ENCODE results near the gene MOB3B.
A peak's percentile ranks its signal among the peaks of the same experiment; 100 is the strongest.

MOB3B gene

GRCh38 chr9:27548055-27548741 is 18.6 kb upstream of the MOB3B start:
- TF ChIP-seq, protein P1, sequence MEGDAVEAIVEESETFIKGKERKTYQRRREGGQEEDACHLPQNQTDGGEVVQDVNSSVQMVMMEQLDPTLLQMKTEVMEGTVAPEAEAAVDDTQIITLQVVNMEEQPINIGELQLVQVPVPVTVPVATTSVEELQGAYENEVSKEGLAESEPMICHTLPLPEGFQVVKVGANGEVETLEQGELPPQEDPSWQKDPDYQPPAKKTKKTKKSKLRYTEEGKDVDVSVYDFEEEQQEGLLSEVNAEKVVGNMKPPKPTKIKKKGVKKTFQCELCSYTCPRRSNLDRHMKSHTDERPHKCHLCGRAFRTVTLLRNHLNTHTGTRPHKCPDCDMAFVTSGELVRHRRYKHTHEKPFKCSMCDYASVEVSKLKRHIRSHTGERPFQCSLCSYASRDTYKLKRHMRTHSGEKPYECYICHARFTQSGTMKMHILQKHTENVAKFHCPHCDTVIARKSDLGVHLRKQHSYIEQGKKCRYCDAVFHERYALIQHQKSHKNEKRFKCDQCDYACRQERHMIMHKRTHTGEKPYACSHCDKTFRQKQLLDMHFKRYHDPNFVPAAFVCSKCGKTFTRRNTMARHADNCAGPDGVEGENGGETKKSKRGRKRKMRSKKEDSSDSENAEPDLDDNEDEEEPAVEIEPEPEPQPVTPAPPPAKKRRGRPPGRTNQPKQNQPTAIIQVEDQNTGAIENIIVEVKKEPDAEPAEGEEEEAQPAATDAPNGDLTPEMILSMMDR (IDR thresholded peaks at IDR 0.05; ENCODE audit: low read depth, low read length, missing control alignments), result peak; percentile 41
- DNase-seq (ENCODE audit: low read depth), result no peak
- no peak overlapping the region for H3K4me3 ChIP-seq (ENCODE audit: low read depth, low read length)
- in situ Hi-C loops (cut with HindIII; ENCODE audit: low sequenced_read_pairs), result loop anchor here (10.0 kb wide), 1 partner anchor 213 kb away; no protein-coding TSS in a partner anchor

GRCh38 chr9:27545471-27545870 is 15.9 kb upstream of the MOB3B start:
- no peak overlapping the region for H3K4me3 ChIP-seq (ENCODE audit: low read depth, low read length)
- no peak for DNase-seq (ENCODE audit: low read depth)
- TF ChIP-seq, protein P1 (IDR thresholded peaks at IDR 0.05; ENCODE audit: low read depth, low read length, missing control alignments), result no peak
- in situ Hi-C loops (cut with HindIII; ENCODE audit: low sequenced_read_pairs), result loop anchor here (10.0 kb wide), 1 partner anchor 211 kb away; no protein-coding TSS in a partner anchor

DNA sequence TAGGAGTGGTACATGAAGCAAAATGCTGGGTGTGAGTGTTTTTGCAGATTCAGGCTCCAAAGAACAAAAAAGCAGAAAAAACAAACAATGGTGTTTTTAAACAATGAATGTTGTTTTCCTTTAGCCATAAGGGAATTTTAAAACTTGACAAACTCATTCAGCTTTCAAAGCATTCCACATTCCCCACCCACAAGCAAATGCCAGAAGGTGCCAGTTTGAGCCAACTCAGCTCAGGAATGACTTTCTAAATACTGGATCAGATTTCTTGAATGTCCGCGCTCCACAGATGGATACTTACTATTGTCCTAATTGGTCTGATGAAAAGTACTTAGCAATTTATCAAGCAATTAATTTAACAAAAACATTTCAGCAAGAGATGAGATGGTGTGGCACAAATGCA is 12.9 kb upstream of the MOB3B start:
- H3K4me3 ChIP-seq (ENCODE audit: low read depth, low read length), result no peak overlapping the region
- in situ Hi-C loops (cut with HindIII; ENCODE audit: low sequenced_read_pairs), result loop anchor here (10.0 kb wide), 1 partner anchor 208 kb away; no protein-coding TSS in a partner anchor
- no peak for DNase-seq (ENCODE audit: low read depth)
- TF ChIP-seq, protein P1 (IDR thresholded peaks at IDR 0.05; ENCODE audit: low read depth, low read length, missing control alignments), result no peak

DNA sequence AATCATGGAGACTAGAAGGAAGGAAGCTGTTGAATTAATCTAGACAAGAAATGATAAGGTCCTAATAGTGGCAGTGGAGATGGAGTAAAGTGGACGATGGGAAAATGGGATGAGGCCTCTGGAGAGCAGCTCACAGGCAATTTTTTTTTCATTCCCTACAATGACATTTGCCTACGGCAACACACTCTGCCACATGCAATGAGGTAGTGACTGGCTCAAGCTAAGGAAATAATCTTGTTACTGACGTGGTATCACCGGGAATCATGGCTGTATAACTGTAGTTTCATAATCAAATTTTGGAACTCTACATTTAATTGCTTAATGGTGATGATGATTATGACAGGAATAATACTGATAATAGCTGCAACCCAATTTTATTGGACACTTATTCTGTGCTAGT is 12.1 kb upstream of the MOB3B start:
- DNase-seq (ENCODE audit: low read depth), result no peak
- TF ChIP-seq, protein P1 (IDR thresholded peaks at IDR 0.05; ENCODE audit: low read depth, low read length, missing control alignments), result no peak
- in situ Hi-C loops (cut with HindIII; ENCODE audit: low sequenced_read_pairs), result loop anchor here (10.0 kb wide), 1 partner anchor 207 kb away; no protein-coding TSS in a partner anchor
- no peak overlapping the region for H3K4me3 ChIP-seq (ENCODE audit: low read depth, low read length)

DNA sequence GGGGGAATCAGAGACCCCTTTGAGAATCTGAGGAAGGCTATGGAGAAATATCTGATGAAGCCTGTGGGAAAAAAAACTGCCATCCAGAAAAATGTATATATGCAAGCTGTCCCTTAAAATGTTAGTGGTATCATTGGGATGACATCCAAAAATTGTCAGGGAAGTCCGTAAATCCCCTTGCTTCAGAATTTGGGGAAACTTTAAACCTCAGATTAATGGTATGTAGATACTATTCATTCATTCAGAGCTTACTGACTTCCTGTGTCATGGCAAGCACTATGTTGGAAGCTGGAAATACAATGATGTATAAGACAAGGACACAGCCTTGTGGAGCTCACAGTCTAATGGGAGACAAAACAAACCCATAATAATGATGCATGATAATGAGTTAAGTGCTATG is 10.9 kb upstream of the MOB3B start:
- TF ChIP-seq, protein P1 (IDR thresholded peaks at IDR 0.05; ENCODE audit: low read depth, low read length, missing control alignments), result no peak
- in situ Hi-C loops (cut with HindIII; ENCODE audit: low sequenced_read_pairs), result loop anchor here (10.0 kb wide), 1 partner anchor 206 kb away; no protein-coding TSS in a partner anchor
- DNase-seq (ENCODE audit: low read depth), result no peak
- no peak overlapping the region for H3K4me3 ChIP-seq (ENCODE audit: low read depth, low read length)

DNA sequence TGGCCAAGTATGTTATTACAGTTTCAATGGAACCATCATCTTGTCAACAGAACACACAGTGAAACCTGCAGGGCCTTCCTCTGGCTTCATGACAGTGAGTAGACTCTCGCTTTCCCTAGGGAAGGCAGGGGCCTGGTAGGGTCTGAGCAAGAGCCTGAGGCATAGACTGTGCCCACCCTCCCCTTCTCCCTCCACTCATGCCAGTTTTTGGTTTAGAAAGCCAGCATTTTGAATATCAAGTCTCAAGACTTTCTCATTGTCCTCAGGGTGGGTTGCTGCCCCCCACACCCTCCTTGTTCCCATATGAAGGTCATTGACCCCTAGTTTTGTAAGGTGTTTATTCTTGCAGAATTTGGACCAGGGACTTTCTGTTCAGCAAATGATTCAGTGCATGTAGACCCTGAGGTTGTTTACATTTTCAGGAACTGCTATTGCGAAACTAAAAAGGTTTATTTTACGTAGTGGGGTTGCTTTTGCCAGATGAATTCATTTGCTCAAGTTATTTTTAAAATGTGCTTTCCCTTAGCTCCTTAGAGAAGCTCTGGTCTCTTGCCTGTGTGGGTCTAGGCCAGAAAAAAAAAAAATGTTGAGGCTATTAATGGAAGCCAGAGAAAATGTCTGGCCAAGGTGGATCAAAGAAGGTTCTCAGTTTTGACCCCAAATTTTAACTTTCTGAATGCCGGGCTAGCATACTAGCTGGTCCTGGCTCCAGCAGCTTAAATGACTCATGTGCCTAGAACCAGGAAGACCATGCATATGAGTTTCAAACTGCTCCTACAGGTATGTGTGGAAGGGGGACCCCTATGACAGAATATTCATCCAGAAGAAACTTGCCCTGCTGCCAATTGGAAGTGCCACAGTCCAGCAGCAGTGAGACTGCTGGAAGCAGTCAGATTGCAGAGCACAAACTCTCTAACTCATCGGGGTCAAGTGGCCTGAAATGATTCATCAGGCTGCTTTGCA is 10.1 kb upstream of the MOB3B start:
- in situ Hi-C loops (cut with HindIII; ENCODE audit: low sequenced_read_pairs), result loop anchor here (10.0 kb wide), 1 partner anchor 205 kb away; no protein-coding TSS in a partner anchor
- H3K4me3 ChIP-seq (ENCODE audit: low read depth, low read length), result no peak overlapping the region
- peak; percentile 42 for DNase-seq (ENCODE audit: low read depth)
- TF ChIP-seq, protein P1 (IDR thresholded peaks at IDR 0.05; ENCODE audit: low read depth, low read length, missing control alignments), result no peak

Measured in astrocyte of the cerebellum (primary cell).